Measurements from ENCODE around the gene ZNF559. TPM values are rescaled to one million over a fixed set of nuclear protein-coding genes. Genes with fewer than 3 reads are reported as not detected.

The ZNF559 gene
- total RNA-seq, 2 donors from 2014 or later, result 9.4 to 13.3 TPM

DNA sequence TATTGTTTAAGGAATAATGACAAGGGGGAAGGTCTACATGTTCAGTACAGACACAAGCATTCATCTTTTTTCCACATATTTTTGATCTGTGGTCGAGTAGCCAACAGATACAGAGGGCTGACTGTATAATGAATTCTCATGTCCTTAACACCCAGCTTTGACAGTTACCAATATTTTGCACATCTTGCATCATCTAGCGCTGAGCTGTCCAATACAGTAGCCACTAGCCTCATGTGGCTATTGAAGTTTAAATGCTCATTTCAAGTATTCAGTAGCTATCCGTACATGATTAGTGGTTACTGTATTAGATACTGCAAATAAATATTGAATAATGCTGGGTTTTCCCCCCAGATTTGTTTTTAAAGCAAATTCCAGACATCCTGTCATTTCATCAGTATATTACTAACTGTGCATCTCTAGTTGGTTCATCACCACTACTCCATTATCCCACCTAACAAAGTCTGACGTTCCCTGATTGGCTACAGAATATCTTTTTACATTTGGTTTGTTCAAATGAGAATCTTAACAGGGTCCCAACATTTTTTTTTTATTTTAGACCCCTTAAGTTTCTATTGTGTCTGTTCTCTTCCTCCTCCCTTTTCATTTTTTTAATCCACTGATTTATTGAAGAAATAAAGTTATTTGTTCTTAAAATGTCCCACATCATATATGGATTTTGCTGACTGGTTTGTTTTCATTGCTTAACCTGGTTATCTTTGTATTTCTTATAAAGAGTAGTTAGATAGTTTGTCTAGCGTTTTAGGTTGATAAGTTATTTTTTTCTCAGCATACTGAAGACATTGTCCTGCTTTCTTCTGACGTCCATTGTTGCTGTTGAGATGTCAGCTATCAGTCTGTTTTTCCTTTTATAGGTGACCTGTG is 47.0 kb downstream of the ZNF559 start:
- DNase-seq (ENCODE audit: low spot score), result no peak
- Histone ChIP-seq H3K36me3 (peaks cover 23% of the 10 kb centered on the region), H3K27ac (no peak overlapping the region), H3K4me3 (no peak overlapping the region), H3K9me3 (peaks cover 27 to 100% of the 10 kb centered on the region in 2 donors), H3K27me3 (no peaks in the 10 kb centered on the region), H3K4me1 (no peaks in the 10 kb centered on the region)
- TF ChIP-seq, protein P1, sequence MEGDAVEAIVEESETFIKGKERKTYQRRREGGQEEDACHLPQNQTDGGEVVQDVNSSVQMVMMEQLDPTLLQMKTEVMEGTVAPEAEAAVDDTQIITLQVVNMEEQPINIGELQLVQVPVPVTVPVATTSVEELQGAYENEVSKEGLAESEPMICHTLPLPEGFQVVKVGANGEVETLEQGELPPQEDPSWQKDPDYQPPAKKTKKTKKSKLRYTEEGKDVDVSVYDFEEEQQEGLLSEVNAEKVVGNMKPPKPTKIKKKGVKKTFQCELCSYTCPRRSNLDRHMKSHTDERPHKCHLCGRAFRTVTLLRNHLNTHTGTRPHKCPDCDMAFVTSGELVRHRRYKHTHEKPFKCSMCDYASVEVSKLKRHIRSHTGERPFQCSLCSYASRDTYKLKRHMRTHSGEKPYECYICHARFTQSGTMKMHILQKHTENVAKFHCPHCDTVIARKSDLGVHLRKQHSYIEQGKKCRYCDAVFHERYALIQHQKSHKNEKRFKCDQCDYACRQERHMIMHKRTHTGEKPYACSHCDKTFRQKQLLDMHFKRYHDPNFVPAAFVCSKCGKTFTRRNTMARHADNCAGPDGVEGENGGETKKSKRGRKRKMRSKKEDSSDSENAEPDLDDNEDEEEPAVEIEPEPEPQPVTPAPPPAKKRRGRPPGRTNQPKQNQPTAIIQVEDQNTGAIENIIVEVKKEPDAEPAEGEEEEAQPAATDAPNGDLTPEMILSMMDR (IDR thresholded peaks at IDR 0.05), result no peak

DNA sequence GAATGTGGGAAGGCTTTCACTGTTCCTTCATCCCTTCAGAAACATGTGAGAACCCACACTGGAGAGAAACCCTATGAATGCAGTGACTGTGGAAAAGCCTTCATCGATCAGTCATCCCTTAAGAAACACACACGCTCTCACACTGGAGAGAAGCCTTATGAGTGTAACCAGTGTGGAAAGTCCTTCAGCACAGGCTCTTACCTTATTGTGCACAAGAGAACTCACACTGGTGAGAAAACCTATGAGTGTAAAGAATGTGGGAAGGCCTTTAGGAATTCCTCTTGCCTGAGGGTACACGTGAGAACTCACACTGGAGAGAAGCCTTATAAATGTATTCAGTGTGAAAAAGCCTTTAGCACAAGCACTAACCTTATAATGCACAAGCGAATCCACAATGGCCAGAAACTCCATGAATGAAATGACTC is 57.4 kb downstream of the ZNF559 start:
- Histone ChIP-seq H3K4me3 (no peak overlapping the region), H3K9me3 (peaks cover 85 to 100% of the 10 kb centered on the region in 2 donors), H3K27me3 (no peaks in the 10 kb centered on the region), H3K27ac (no peak overlapping the region), H3K4me1 (no peaks in the 10 kb centered on the region), H3K36me3 (peaks cover 100% of the 10 kb centered on the region)
- TF ChIP-seq, protein P1 (IDR thresholded peaks at IDR 0.05), result no peak
- no peak for DNase-seq (ENCODE audit: low spot score)

Other genes with a start within 250 kb of the ZNF559 start
- not detected for gene OR1M1, start 237.1 kb upstream of the ZNF559 start, total RNA-seq
- gene OR7G2, start 216.7 kb upstream of the ZNF559 start, total RNA-seq, result not detected
- gene OR7G1, start 208.4 kb upstream of the ZNF559 start, total RNA-seq, result not detected
- not detected for gene OR7G3, start 197.2 kb upstream of the ZNF559 start, total RNA-seq
- 10 to 100 TPM in 1 of 2 donors, 1 to 10 TPM in 1; 8.9 to 15.8 TPM for gene ZNF317, start 183.8 kb upstream of the ZNF559 start, total RNA-seq
- not detected for gene OR7D2, start 145.2 kb upstream of the ZNF559 start, total RNA-seq
- not detected for gene OR7D4, start 104.6 kb upstream of the ZNF559 start, total RNA-seq
- not detected for gene OR7E24, start 73.2 kb upstream of the ZNF559 start, total RNA-seq
- gene ZNF699, start 14.3 kb upstream of the ZNF559 start, total RNA-seq, result 1 to 10 TPM; 7.0 to 8.0 TPM
- 1 to 10 TPM; 1.1 to 1.5 TPM for gene ZNF177, start 38.8 kb downstream of the ZNF559 start, total RNA-seq
- gene ZNF266, start 111.4 kb downstream of the ZNF559 start, total RNA-seq, result 1 to 10 TPM; 7.3 to 7.8 TPM
- not detected for gene ZNF560, start 174.4 kb downstream of the ZNF559 start, total RNA-seq
- gene ZNF426, start 214.5 kb downstream of the ZNF559 start, total RNA-seq, result 1 to 10 TPM; 9.6 TPM

All from right atrium auricular region (tissue), 2 donors.